WTC11 (cell line): ENCODE results near the gene SULF2.

Experiments
- AFF4 ChIP-seq: sonication (generic); formaldehyde crosslinking; IDR thresholded peaks from 2 replicates; pipeline ENCODE4 v1.8.1; 2023; ENCODE audit warnings: mild to moderate bottlenecking, missing genetic modification reagents, borderline replicate concordance
- ARID4B ChIP-seq: sonication (generic); formaldehyde crosslinking; IDR thresholded peaks from 2 replicates; pipeline ENCODE4 v1.8.0; 2023; ENCODE audit warnings: missing genetic modification reagents, mild to moderate bottlenecking, borderline replicate concordance
- CREB1 ChIP-seq: sonication (generic); formaldehyde crosslinking; IDR thresholded peaks from 2 replicates; pipeline ENCODE4 v1.8.0; 2023; ENCODE audit warnings: mild to moderate bottlenecking, missing genetic modification reagents
- CTCF ChIP-seq: fragments of 200-600 bp; IDR thresholded peaks from 2 replicates; pipeline ENCODE4 v1.8.0; 2022; ENCODE audit warnings: antibody characterized with exemption
- E2F4 ChIP-seq: sonication (generic); formaldehyde crosslinking; IDR thresholded peaks from 2 replicates; pipeline ENCODE4 v1.8.1; 2022; ENCODE audit warnings: low read depth, mild to moderate bottlenecking, moderate library complexity, missing genetic modification reagents, borderline replicate concordance
- ETV6 ChIP-seq: sonication (generic); formaldehyde crosslinking; IDR thresholded peaks from 2 replicates; pipeline ENCODE4 v1.8.1; 2022; ENCODE audit warnings: mild to moderate bottlenecking, missing genetic modification reagents
- SP1 ChIP-seq: sonication (generic); formaldehyde crosslinking; conservative IDR thresholded peaks from 2 replicates; pipeline ENCODE4 v1.8.1; 2022; ENCODE audit warnings: missing genetic modification reagents
- USF1 ChIP-seq: sonication (generic); formaldehyde crosslinking; IDR thresholded peaks from 2 replicates; pipeline ENCODE4 v1.8.0; 2022; ENCODE audit warnings: mild to moderate bottlenecking, missing genetic modification reagents
- ZNF512 ChIP-seq: sonication (generic); formaldehyde crosslinking; IDR thresholded peaks from 2 replicates; pipeline ENCODE4 v1.8.1; 2022; ENCODE audit warnings: missing genetic modification reagents, borderline replicate concordance

GRCh38 chr20:47667086-47667485, 118.2 kb downstream of the SULF2 start:
- no peak for TF ChIP-seq USF1 (CRISPR knock-in tag)
- no peak for TF ChIP-seq ETV6
- no peak for TF ChIP-seq SP1 (CRISPR knock-in tag)
- no peak for TF ChIP-seq ZNF512
- no peak for TF ChIP-seq AFF4 (CRISPR knock-in tag)
- TF ChIP-seq CTCF = no peak
- TF ChIP-seq CREB1 (CRISPR knock-in tag) = no peak
- no peak for TF ChIP-seq E2F4 (CRISPR knock-in tag)
- no peak for TF ChIP-seq ARID4B (CRISPR knock-in tag)
